Astrocyte of the spinal cord (primary cell): ENCODE measurements around the gene TSSK6.

Experiments used
- DNase-seq: peaks from one replicate; pipeline ENCODE4 v3.0.0; 2011; ENCODE audit warnings: low read depth, low spot score
- H3K4me3 ChIP-seq: 2 replicates; pipeline ENCODE4 v1.5.1; 2011; ENCODE audit warnings: low read depth, mild to moderate bottlenecking, low read length, moderate library complexity
- CTCF ChIP-seq: IDR thresholded peaks from 2 replicates; pipeline ENCODE4 v1.5.1; 2012; ENCODE audit warnings: low read depth, mild to moderate bottlenecking, low read length, inconsistent platforms
- in situ Hi-C: cut with HindIII; loops from 2 replicates; pipeline ENCODE4 v1.10.0; 2017; ENCODE audit warnings: low sequenced_read_pairs

Gene TSSK6

GRCh38 chr19:19540715-19541515, 25.6 kb upstream of the TSSK6 start:
- no peak for DNase-seq
- no peak for TF ChIP-seq CTCF
- H3K4me3 ChIP-seq: peak overlapping the region; percentile 13
- in situ Hi-C loops: no loop called here

- in situ Hi-C loops: no loop called here
- peak; percentile 62 for DNase-seq
Measured at GRCh38 chr19:19540064-19540714, 24.8 kb upstream of the TSSK6 start.

GRCh38 chr19:19539698-19540063, 24.3 kb upstream of the TSSK6 start:
- in situ Hi-C loops: no loop called here
- TF ChIP-seq CTCF: no peak
- H3K4me3 ChIP-seq: no peak overlapping the region

More at GRCh38 chr19:19540064-19540714, 24.8 kb upstream of the TSSK6 start:
- TF ChIP-seq CTCF: no peak
- H3K4me3 ChIP-seq: no peak overlapping the region

GRCh38 chr19:19538785-19539166, 23.4 kb upstream of the TSSK6 start:
- in situ Hi-C loops: no loop called here
- no peak overlapping the region for H3K4me3 ChIP-seq
- TF ChIP-seq CTCF: no peak
- DNase-seq: no peak

More at GRCh38 chr19:19539698-19540063, 24.3 kb upstream of the TSSK6 start:
- no peak for DNase-seq

- DNase-seq: no peak
- in situ Hi-C loops: no loop called here
- H3K4me3 ChIP-seq: no peak within 1 kb of the TSS
- no peak for TF ChIP-seq CTCF
Measured at GRCh38 chr19:19538061-19538784, 22.9 kb upstream of the TSSK6 start, which contains the start of gene CILP2. Gene CILP2 (plus strand): TSS chr19:19538265. CDS start chr19:19538350, 85 bp downstream.
